ENCODE data around the gene FAM228A.
"Not testable (repeated sequence)": the region's sequence is repeated elsewhere in the genome, so short reads cannot be mapped to it uniquely, and the experiment has no call there.

The FAM228A gene

GRCh38 chr2:24190503-24190902, 15.7 kb downstream of the FAM228A start:
- no peak for DNase-seq (ENCODE audit: low read depth in 1 of 2, low spot score in 1 of 2)

GRCh38 chr2:24191156-24191555, 16.3 kb downstream of the FAM228A start:
- DNase-seq (ENCODE audit: low read depth in 1 of 2, low spot score in 1 of 2), result no peak

- DNase-seq (ENCODE audit: low read depth in 1 of 2, low spot score in 1 of 2), result no peak
Observed at GRCh38 chr2:24191848-24192247, 17.0 kb downstream of the FAM228A start.

- not testable (repeated sequence) for DNase-seq (ENCODE audit: low read depth in 1 of 2, low spot score in 1 of 2)
Observed at GRCh38 chr2:24197213-24197612, 22.4 kb downstream of the FAM228A start.

GRCh38 chr2:24199968-24200590, 25.2 kb downstream of the FAM228A start:
- DNase-seq (ENCODE audit: low read depth in 1 of 2, low spot score in 1 of 2), result no peak

- DNase-seq (ENCODE audit: low read depth in 1 of 2, low spot score in 1 of 2), result no peak
Observed at GRCh38 chr2:24200799-24201198, 25.9 kb downstream of the FAM228A start.

- DNase-seq (ENCODE audit: low read depth in 1 of 2, low spot score in 1 of 2), result no peak
Observed at GRCh38 chr2:24203029-24203786, 28.4 kb downstream of the FAM228A start.

GRCh38 chr2:24203787-24204150, 28.9 kb downstream of the FAM228A start:
- DNase-seq (ENCODE audit: low read depth in 1 of 2, low spot score in 1 of 2), result no peak

GRCh38 chr2:24204505-24204904, 29.7 kb downstream of the FAM228A start:
- DNase-seq (ENCODE audit: low read depth in 1 of 2, low spot score in 1 of 2), result no peak

- DNase-seq (ENCODE audit: low read depth in 1 of 2, low spot score in 1 of 2), result no peak
Observed at GRCh38 chr2:24205131-24205530, 30.3 kb downstream of the FAM228A start.

- DNase-seq (ENCODE audit: low read depth in 1 of 2, low spot score in 1 of 2), result no peak
Observed at GRCh38 chr2:24206242-24206641, 31.4 kb downstream of the FAM228A start.

GRCh38 chr2:24206714-24207113, 31.9 kb downstream of the FAM228A start:
- DNase-seq (ENCODE audit: low read depth in 1 of 2, low spot score in 1 of 2), result no peak

- DNase-seq (ENCODE audit: low read depth in 1 of 2, low spot score in 1 of 2), result no peak
Observed at GRCh38 chr2:24207359-24207758, 32.5 kb downstream of the FAM228A start.

- DNase-seq (ENCODE audit: low read depth in 1 of 2, low spot score in 1 of 2), result no peak
Observed at GRCh38 chr2:24208490-24208889, 33.6 kb downstream of the FAM228A start.

GRCh38 chr2:24209389-24210105, 34.7 kb downstream of the FAM228A start:
- DNase-seq (ENCODE audit: low read depth in 1 of 2, low spot score in 1 of 2), result no peak

GRCh38 chr2:24210106-24210455, 35.2 kb downstream of the FAM228A start:
- DNase-seq (ENCODE audit: low read depth in 1 of 2, low spot score in 1 of 2), result no peak

- DNase-seq (ENCODE audit: low read depth in 1 of 2, low spot score in 1 of 2), result no peak
Observed at GRCh38 chr2:24210723-24211122, 35.9 kb downstream of the FAM228A start.

- no peak for DNase-seq (ENCODE audit: low read depth in 1 of 2, low spot score in 1 of 2)
Observed at GRCh38 chr2:24211408-24211807, 36.6 kb downstream of the FAM228A start.

- DNase-seq (ENCODE audit: low read depth in 1 of 2, low spot score in 1 of 2), result no peak
Observed at GRCh38 chr2:24214880-24215279, 40.0 kb downstream of the FAM228A start.

- no peak for DNase-seq (ENCODE audit: low read depth in 1 of 2, low spot score in 1 of 2)
Observed at GRCh38 chr2:24220554-24221291, 45.9 kb downstream of the FAM228A start.

GRCh38 chr2:24221343-24222050, 46.6 kb downstream of the FAM228A start:
- no peak for DNase-seq (ENCODE audit: low read depth in 1 of 2, low spot score in 1 of 2)

All from activated CD4-positive, alpha-beta T cell treated with anti-CD3 and anti-CD28 coated beads, Interleukin-2, amount 50 U/mL, for 24 hours (primary cell).